PC-9 (cell line): Measurements from ENCODE around the gene GRIA1. TPM values are rescaled to one million over a fixed set of nuclear protein-coding genes. Genes with fewer than 3 reads are reported as not detected.

Experiments used
- BruUV-seq: library from RNA; stranded (reverse); fragments of 400-500 nt; replicated peaks from 2 replicates; lab custom pipeline; 2021; lab: Mats Ljungman, UMichigan
- CTCF ChIA-PET: fragments of 300-600 bp; sonication (Branson Sonifier 250); formaldehyde crosslinking; loops from one replicate; lab custom pipeline; 2022; ENCODE audit warnings: antibody characterized with exemption; lab: Charles Lee
- POLR2A ChIA-PET: fragments of 300-600 bp; sonication (Branson Sonifier 250); formaldehyde crosslinking; loops from one replicate; lab custom pipeline; 2022; ENCODE audit warnings: antibody characterized with exemption; ENCODE audit not compliant: unreplicated experiment; lab: Charles Lee
- DNase-seq, 2 experiments: peaks; one replicate each; pipeline versions ENCODE4 v3.0.0 to v3.0.0-alpha.2; 2015 to 2022; ENCODE audit warnings: mixed read lengths in 1 of 2
- H2AFZ ChIP-seq: fragments of 200-600 bp; sonication (generic); 2 replicates; pipeline ENCODE4 v1.8.1; 2017; ENCODE audit warnings: antibody characterized with exemption
- H3F3A ChIP-seq: fragments of 200-600 bp; sonication (generic); 2 replicates; pipeline ENCODE4 v1.8.1; 2017; ENCODE audit warnings: antibody characterized with exemption, mild to moderate bottlenecking, low read depth; ENCODE audit not compliant: insufficient read depth
- H3K27ac ChIP-seq: fragments of 200-600 bp; sonication (generic); 2 replicates; pipeline ENCODE4 v1.6.1; 2016; ENCODE audit warnings: mixed run types
- H3K27me3 ChIP-seq: fragments of 200-600 bp; sonication (generic); 2 replicates; pipeline ENCODE4 v1.6.1; 2016; ENCODE audit warnings: low read depth, mixed run types; ENCODE audit not compliant: insufficient read depth
- H3K36me3 ChIP-seq: fragments of 200-600 bp; sonication (generic); 2 replicates; pipeline ENCODE4 v1.6.1; 2016; ENCODE audit warnings: low read depth, mixed run types
- H3K4me1 ChIP-seq: fragments of 200-600 bp; sonication (generic); replicated peaks from 2 replicates; pipeline ENCODE4 v1.6.1; 2016; ENCODE audit warnings: mixed run types; ENCODE audit not compliant: insufficient read depth
- H3K4me2 ChIP-seq: fragments of 200-600 bp; sonication (generic); 2 replicates; pipeline ENCODE4 v1.6.1; 2017; ENCODE audit warnings: mixed run types
- H3K4me3 ChIP-seq: fragments of 200-600 bp; sonication (generic); 2 replicates; pipeline ENCODE4 v1.6.1; 2016; ENCODE audit warnings: mixed run types
- H3K79me2 ChIP-seq: fragments of 200-600 bp; sonication (generic); 2 replicates; pipeline ENCODE4 v1.6.1; 2017; ENCODE audit warnings: low read depth, mixed run types
- H3K9me2 ChIP-seq: fragments of 200-600 bp; sonication (generic); 2 replicates; pipeline ENCODE4 v1.8.1; 2017; ENCODE audit warnings: mild to moderate bottlenecking; ENCODE audit not compliant: insufficient read depth
- H3K9me3 ChIP-seq: fragments of 200-600 bp; sonication (generic); 2 replicates; pipeline ENCODE4 v1.8.1; 2016; ENCODE audit warnings: low read depth; ENCODE audit not compliant: insufficient read depth
- H4K20me1 ChIP-seq: fragments of 200-600 bp; sonication (generic); 2 replicates; pipeline ENCODE4 v1.8.1; 2017; ENCODE audit not compliant: insufficient read depth
- EZH2 ChIP-seq: fragments of 200-600 bp; sonication (generic); IDR thresholded peaks from 2 replicates; pipeline ENCODE4 v1.8.0; 2017; ENCODE audit warnings: antibody characterized with exemption, low read depth
- intact Hi-C: fragments of 100-400 bp; cut with micrococcal nuclease; formaldehyde crosslinking; loops from one replicate; pipeline ENCODE4 v1.10.0; 2022; ENCODE audit not compliant: unreplicated experiment
- total RNA-seq: library from RNA; stranded (reverse); gene quantifications from 2 replicates; pipeline ENCODE4 v1.2.3, GENCODE V29; 2021
- TF ChIP-seq, protein P1 (sequence below): fragments of 200-600 bp; sonication (generic); conservative IDR thresholded peaks from 2 replicates; pipeline ENCODE4 v1.6.1; 2017; ENCODE audit warnings: mixed run types, antibody characterized with exemption, mild to moderate bottlenecking, moderate library complexity

GRIA1 gene
- total RNA-seq, 1 experiment from 2014 or later, result not detected

DNA sequence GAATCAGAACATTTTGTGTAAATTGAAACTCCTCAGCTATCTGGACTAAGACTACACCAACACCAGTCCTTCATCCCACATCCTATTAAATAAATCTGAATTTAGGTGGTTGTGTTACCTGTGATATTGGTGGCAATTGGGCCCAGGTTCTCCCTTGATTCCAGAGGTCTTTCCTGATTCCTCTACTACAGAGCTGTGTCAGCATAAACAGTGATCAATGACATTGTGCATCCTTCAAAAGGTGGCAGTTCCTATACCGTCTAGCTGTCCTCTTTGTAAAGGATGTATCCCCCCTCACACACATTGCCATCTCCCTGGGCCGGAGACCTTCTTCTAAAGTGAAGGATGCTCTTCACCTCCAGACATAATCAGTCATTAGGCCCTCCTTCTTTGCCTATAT lies 309.0 kb downstream of the GRIA1 start:
- Histone ChIP-seq H3K4me2 (no peak overlapping the region), H3K9me3 (no peaks in the 10 kb centered on the region), H3K36me3 (no peaks in the 10 kb centered on the region), H4K20me1 (no peaks in the 10 kb centered on the region), H3K4me3 (no peak overlapping the region), H3K79me2 (no peaks in the 10 kb centered on the region), H3K27me3 (no peaks in the 10 kb centered on the region), H3K9me2 (no peaks in the 10 kb centered on the region), H3K27ac (no peak overlapping the region), H3K4me1 (no peaks in the 10 kb centered on the region), H3F3A (no peaks in the 10 kb centered on the region), H2AFZ (no peak overlapping the region)
- POLR2A ChIA-PET, result no interaction called here
- TF ChIP-seq, protein P1, sequence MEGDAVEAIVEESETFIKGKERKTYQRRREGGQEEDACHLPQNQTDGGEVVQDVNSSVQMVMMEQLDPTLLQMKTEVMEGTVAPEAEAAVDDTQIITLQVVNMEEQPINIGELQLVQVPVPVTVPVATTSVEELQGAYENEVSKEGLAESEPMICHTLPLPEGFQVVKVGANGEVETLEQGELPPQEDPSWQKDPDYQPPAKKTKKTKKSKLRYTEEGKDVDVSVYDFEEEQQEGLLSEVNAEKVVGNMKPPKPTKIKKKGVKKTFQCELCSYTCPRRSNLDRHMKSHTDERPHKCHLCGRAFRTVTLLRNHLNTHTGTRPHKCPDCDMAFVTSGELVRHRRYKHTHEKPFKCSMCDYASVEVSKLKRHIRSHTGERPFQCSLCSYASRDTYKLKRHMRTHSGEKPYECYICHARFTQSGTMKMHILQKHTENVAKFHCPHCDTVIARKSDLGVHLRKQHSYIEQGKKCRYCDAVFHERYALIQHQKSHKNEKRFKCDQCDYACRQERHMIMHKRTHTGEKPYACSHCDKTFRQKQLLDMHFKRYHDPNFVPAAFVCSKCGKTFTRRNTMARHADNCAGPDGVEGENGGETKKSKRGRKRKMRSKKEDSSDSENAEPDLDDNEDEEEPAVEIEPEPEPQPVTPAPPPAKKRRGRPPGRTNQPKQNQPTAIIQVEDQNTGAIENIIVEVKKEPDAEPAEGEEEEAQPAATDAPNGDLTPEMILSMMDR, result no peak
- no peak for TF ChIP-seq EZH2
- CTCF ChIA-PET, result interaction anchor here (0.5 kb wide), 1 partner anchor 1230 kb away, joined by 6 read pairs; no protein-coding TSS in a partner anchor
- DNase-seq, result no peak
- intact Hi-C loops, result no loop called here
- no TSS peak for BruUV-seq

DNA sequence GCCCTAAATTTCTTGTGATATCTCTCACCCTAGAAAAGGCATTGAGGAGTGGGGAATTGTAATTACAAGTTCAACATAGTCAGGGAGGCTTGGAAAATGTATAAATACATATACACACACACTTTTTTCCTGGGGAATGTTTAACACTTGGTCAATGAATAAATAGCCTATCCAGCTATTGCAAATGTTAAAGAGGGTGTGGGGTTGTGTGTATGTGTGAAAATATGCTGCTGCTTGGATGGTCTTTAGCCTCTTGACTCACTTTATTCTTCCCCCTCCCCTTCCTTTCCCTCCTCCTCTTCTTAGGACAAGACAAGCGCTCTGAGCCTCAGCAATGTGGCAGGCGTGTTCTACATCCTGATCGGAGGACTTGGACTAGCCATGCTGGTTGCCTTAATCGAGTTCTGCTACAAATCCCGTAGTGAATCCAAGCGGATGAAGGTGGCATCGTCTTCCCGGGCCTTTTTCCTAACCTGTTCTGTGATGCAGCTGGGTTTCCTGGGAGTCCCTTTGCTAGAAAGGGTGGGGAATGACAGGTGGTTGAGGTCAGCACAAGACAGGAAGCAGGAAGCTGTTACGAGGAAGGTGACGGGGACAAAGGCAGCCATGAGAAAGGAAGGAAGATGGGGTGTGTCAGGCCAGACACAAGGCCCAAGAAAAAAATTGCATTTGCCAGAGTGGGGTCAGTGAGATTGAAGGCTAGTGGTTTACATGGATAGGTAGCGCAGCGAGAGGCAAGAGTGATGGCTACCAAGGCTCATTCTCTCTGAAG lies 311.8 kb downstream of the GRIA1 start:
- no peaks in the 10 kb centered on the region for H3F3A ChIP-seq
- no peak overlapping the region for H3K4me3 ChIP-seq
- H3K36me3 ChIP-seq, result no peaks in the 10 kb centered on the region
- ChIA-PET POLR2A (no interaction called here), CTCF (no interaction called here)
- no peaks in the 10 kb centered on the region for H3K79me2 ChIP-seq
- no TSS peak for BruUV-seq
- H3K4me2 ChIP-seq, result no peak overlapping the region
- DNase-seq, result no peak
- intact Hi-C loops, result no loop called here
- no peaks in the 10 kb centered on the region for H4K20me1 ChIP-seq
- H3K27ac ChIP-seq, result no peak overlapping the region
- TF ChIP-seq EZH2, result no peak
- TF ChIP-seq, protein P1, result no peak
- no peak overlapping the region for H2AFZ ChIP-seq
- no peaks in the 10 kb centered on the region for H3K9me2 ChIP-seq
- H3K4me1 ChIP-seq, result no peaks in the 10 kb centered on the region
- H3K9me3 ChIP-seq, result no peaks in the 10 kb centered on the region
- no peaks in the 10 kb centered on the region for H3K27me3 ChIP-seq

DNA sequence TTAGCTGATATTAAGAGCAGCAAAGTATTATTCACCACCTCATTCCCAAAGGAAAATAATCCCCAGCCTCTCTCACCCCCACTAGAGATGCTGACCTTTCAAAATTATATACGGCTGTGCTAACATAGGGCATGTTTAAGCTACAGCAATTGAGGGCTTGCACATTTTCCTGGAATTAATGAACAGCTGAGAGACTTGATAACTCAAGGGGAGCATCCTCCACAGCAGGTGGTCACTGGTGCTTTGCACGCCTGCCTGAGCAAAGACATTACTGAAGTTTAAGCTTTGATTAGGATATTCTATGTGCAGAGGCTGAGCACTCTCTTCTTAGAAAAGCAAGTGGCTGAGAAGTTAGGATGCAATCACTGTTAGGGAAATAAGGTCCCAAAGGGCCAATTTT lies 317.3 kb downstream of the GRIA1 start:
- BruUV-seq, result no TSS peak
- Histone ChIP-seq H3K79me2 (no peaks in the 10 kb centered on the region), H3K4me3 (no peak overlapping the region), H3K27ac (no peak overlapping the region), H3K4me1 (no peaks in the 10 kb centered on the region), H4K20me1 (no peaks in the 10 kb centered on the region), H3F3A (no peaks in the 10 kb centered on the region), H3K9me3 (no peaks in the 10 kb centered on the region), H3K9me2 (no peaks in the 10 kb centered on the region), H3K36me3 (no peaks in the 10 kb centered on the region), H2AFZ (no peak overlapping the region), H3K4me2 (no peak overlapping the region), H3K27me3 (peaks cover 10% of the 10 kb centered on the region; the same call in 1 of the 2 replicates)
- no peak for DNase-seq
- ChIA-PET POLR2A (no interaction called here), CTCF (no interaction called here)
- intact Hi-C loops, result no loop called here
- TF ChIP-seq EZH2, result no peak
- TF ChIP-seq, protein P1, result no peak
